Tibial nerve (tissue), 4 donors: ENCODE measurements around the gene FOXO3B. TPM values are rescaled to one million over a fixed set of nuclear protein-coding genes. Genes with fewer than 3 reads are reported as not detected.
"Not testable (repeated sequence)": the region's sequence is repeated elsewhere in the genome, so short reads cannot be mapped to it uniquely, and the experiment has no call there.

ENCODE experiments used
- DNase-seq, 2 donors: peaks; one replicate each; pipeline ENCODE4 v3.0.0-alpha.2; 2019; ENCODE audit warnings: low spot score in 2 of 2
- H3K27ac ChIP-seq, 4 donors: fragments of 200-600 bp; sonication (generic) in 3 of 4; one replicate each; pipeline ENCODE4 v1.5.1; 2017 to 2019; ENCODE audit warnings: mild to moderate bottlenecking in 1 of 4
- H3K27me3 ChIP-seq, 2 donors: fragments of 200-600 bp; sonication (generic) in 1 of 2; one replicate each; pipeline versions ENCODE4 v1.5.1 to v1.6.0; 2017 to 2019
- H3K36me3 ChIP-seq, 3 donors: fragments of 200-600 bp; sonication (generic); one replicate each; pipeline ENCODE4 v1.5.1; 2018 to 2019
- H3K4me1 ChIP-seq, 4 donors: fragments of 200-600 bp; sonication (generic) in 3 of 4; one replicate each; pipeline ENCODE4 v1.5.1; 2017 to 2019
- H3K4me3 ChIP-seq, 4 donors: fragments of 200-600 bp; sonication (generic) in 3 of 4; one replicate each; pipeline ENCODE4 v1.5.1; 2017 to 2019; ENCODE audit warnings: mild to moderate bottlenecking in 1 of 4, moderate library complexity in 1 of 4
- H3K9me3 ChIP-seq, 4 donors: fragments of 200-600 bp; sonication (generic) in 3 of 4; one replicate each; pipeline ENCODE4 v1.5.1; 2017 to 2019
- CTCF ChIP-seq, 5 experiments: fragments of 200-600 bp in 3 of 5; fragments of 450-650 bp in 2 of 5; sonication (generic) in 3 of 5; IDR thresholded peaks; one replicate each; pipeline ENCODE4 v1.5.1; 2016 to 2019; ENCODE audit warnings: antibody characterized with exemption in 5 of 5, mild to moderate bottlenecking in 3 of 5, moderate library complexity in 2 of 5
- WGBS, 2 donors: methylation state at CpG; one replicate each; pipeline ENCODE4 v1.1.5; 2018; 5-methylcytosine and 5-hydroxymethylcytosine counted together
- small RNA-seq: library from RNA; depleted of rRNA; stranded (forward); fragments of <200 nt; gene quantifications from one replicate; pipeline ENCODE3, GENCODE V24; 2016
- total RNA-seq, 4 donors: library from RNA; depleted of rRNA; stranded (reverse); fragments of >200 nt; gene quantifications; one replicate each; pipeline ENCODE4 v1.1.0, GENCODE V29; 2016

Gene FOXO3B
- total RNA-seq, 4 donors from 2014 or later, result 15.0 to 19.6 (median 18.3) TPM

DNA sequence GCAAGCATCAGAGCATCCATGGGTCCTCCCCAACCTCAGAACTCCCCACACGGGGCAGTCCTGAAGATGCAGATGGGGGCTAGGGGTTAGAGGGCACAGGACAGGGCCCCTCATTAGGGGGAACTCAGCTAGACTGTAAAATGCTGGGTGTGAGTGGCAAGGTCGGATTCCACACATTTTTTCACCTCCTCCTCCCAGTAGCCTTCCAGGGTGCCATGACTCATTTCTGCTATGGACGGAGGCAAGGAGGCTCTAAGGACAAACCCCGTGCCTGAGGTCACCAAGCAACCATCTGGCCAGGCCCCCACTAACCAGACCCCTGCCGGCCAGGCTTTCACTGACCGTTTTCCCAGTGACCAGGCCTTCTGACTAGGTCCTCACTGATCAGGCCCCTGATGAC is 39.0 kb downstream of the FOXO3B start:
- WGBS, 2 donors, result 38 to 44% methylated on average over 1 to 2 of the region's 6 CpGs
- H3K27me3 ChIP-seq, H3K36me3 ChIP-seq, H3K4me3 ChIP-seq, H3K9me3 ChIP-seq, H3K27ac ChIP-seq, H3K4me1 ChIP-seq, DNase-seq: not testable (repeated sequence)

GRCh38 chr17:18638357-18638756 is 43.8 kb downstream of the FOXO3B start:
- not testable (repeated sequence) for H3K36me3 ChIP-seq, H3K27ac ChIP-seq, DNase-seq, H3K9me3 ChIP-seq, H3K4me1 ChIP-seq, H3K4me3 ChIP-seq
- H3K27me3 ChIP-seq, result peaks cover 0 to 18% of the 10 kb centered on the region in 2 donors
- 95 to 97% methylated on average over 5 to 11 of the region's 13 CpGs for WGBS, 2 donors

- not testable (repeated sequence) for DNase-seq, H3K27ac ChIP-seq, H3K4me1 ChIP-seq, H3K4me3 ChIP-seq, H3K36me3 ChIP-seq, H3K9me3 ChIP-seq
- H3K27me3 ChIP-seq, result peaks cover 0 to 33% of the 10 kb centered on the region in 2 donors
- TF ChIP-seq CTCF (IDR thresholded peaks at IDR 0.05), result peak in 1 of 5 experiments; percentile 8
- WGBS, 2 donors, result 63 to 64% methylated on average over 5 to 7 of the region's 7 CpGs
Measured at GRCh38 chr17:18636237-18636636, 45.9 kb downstream of the FOXO3B start.

GRCh38 chr17:18635773-18636172 is 46.3 kb downstream of the FOXO3B start:
- H3K4me1 ChIP-seq, H3K9me3 ChIP-seq, H3K27ac ChIP-seq, DNase-seq, H3K36me3 ChIP-seq, H3K4me3 ChIP-seq: not testable (repeated sequence)
- peaks cover 0 to 33% of the 10 kb centered on the region in 2 donors for H3K27me3 ChIP-seq
- WGBS, 2 donors, result 68 to 82% methylated on average over 6 to 7 of the region's 7 CpGs

DNA sequence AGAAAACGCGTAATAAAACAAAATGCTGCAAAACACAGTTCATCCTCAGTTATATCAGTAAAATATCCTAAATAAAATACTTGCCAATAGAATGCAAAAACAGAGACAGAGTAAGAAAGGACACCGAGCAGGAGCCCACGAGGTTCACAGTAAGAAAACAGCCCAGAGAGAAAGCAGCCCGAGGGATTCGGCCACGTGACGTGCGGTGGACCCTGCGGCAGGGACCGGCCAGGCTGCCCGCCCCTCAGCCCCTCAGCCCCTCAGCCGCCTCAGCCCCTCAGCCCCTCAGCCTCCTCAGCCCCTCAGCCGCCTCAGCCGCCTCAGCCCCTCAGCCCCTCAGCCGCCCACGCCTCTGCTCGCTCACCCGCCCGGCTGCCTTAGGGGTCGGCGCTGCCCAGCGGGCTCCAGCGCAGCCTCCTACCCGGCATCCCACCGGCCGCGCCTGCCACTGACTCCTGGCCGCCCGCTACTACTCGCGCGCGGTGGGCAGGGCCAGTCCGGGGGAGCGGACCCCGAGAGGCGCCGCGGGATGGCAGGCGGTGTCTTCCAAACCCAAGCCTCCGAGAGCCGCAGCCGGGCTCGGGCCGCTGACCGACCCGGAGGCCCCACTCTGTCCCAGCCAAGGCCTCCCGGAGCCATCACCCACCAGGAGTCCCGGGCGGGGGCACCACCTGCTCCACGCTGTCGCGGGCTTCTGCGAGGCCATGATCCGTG is 47.4 kb downstream of the FOXO3B start:
- not testable (repeated sequence) for H3K27ac ChIP-seq, H3K9me3 ChIP-seq, H3K36me3 ChIP-seq, DNase-seq, H3K4me1 ChIP-seq
- H3K4me3 ChIP-seq, result peak overlapping the region in 2 of 4 donors; percentile 15 to 35
- 6 to 9% methylated on average over 34 to 41 of the region's 56 CpGs for WGBS, 2 donors
- H3K27me3 ChIP-seq, result peaks cover 0 to 39% of the 10 kb centered on the region in 2 donors

Small RNA genes within 50 kb of the gene (small RNA-seq; reads per million reads assigned to genes)
- gene AC026271.2 (not detected), gene AC026271.4 (not detected)

Other genes with a start within 250 kb of the FOXO3B start
- not detected for gene LGALS9C, start 205.5 kb downstream of the FOXO3B start, total RNA-seq
- gene TBC1D28, start 37.9 kb downstream of the FOXO3B start, total RNA-seq, result not detected
- gene FBXW10, start 61.7 kb upstream of the FOXO3B start, total RNA-seq, result not detected
- 10 to 100 TPM; 15.0 to 23.8 (median 20.0) TPM for gene TVP23B, start 98.9 kb upstream of the FOXO3B start, total RNA-seq
- 10 to 100 TPM; 31.4 to 35.1 (median 33.7) TPM for gene PRPSAP2, start 175.8 kb upstream of the FOXO3B start, total RNA-seq